ENCODE results near the gene RFPL2.
"Not testable (repeated sequence)": the region's sequence is repeated elsewhere in the genome, so short reads cannot be mapped to it uniquely, and the experiment has no call there.

The RFPL2 gene

DNA sequence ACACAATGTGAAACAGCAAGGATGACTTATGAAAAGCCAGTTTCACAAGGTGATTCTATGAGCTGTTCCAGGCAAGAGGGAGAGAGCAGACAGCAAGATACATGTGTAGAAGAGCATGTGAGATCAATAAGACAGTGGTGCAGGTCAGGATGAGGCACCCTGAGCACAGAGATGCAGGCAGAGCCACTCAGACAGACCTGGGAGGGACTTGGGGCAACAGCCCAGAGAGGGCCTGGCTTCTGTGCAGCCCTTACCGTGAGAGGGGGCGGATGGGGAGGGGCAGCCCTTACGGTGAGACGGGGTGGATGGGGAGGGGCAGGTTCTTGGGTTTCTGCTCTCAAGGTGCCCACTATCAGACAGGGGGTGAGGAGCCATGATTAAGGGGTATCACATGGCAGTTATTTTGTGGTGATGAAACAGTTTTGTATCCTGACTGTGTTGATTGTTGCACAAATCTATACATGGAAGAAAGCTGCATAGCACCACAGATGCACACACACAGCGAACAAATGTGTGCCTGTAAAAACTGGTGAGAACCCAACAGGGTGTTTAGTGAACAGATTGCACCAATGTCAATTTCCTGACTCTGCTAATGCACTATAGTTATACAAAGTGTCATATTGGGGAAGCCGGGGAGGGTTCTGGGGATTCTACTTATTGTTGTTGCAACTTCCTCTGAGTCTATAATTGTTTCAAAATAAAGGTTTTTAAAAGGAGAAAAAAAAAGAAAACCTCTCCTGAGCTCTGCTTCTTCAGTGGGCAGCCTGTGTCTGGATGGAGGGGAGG is 40.6 kb downstream of the RFPL2 start:
- no peak for DNase-seq (ENCODE audit: low read depth)

DNA sequence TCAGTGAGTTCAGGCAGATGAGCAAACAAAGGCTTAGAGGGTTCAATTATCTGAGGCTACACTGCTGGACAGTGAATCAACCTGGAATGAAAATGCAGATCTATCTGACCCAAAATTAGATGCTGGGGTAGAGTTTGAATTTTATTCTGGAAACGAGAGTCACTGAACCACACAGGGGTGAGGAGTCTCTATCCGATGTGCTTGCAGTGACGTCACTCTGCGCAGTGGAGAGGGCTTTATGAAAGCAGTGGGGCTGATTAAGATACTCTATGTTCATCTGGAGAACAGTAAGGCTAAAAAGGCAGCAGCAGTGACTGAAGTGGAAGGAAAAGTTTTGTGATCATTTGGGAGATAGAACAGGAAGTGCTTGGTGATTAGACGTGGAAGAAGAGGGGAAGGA is 44.5 kb downstream of the RFPL2 start:
- not testable (repeated sequence) for DNase-seq (ENCODE audit: low read depth)

DNA sequence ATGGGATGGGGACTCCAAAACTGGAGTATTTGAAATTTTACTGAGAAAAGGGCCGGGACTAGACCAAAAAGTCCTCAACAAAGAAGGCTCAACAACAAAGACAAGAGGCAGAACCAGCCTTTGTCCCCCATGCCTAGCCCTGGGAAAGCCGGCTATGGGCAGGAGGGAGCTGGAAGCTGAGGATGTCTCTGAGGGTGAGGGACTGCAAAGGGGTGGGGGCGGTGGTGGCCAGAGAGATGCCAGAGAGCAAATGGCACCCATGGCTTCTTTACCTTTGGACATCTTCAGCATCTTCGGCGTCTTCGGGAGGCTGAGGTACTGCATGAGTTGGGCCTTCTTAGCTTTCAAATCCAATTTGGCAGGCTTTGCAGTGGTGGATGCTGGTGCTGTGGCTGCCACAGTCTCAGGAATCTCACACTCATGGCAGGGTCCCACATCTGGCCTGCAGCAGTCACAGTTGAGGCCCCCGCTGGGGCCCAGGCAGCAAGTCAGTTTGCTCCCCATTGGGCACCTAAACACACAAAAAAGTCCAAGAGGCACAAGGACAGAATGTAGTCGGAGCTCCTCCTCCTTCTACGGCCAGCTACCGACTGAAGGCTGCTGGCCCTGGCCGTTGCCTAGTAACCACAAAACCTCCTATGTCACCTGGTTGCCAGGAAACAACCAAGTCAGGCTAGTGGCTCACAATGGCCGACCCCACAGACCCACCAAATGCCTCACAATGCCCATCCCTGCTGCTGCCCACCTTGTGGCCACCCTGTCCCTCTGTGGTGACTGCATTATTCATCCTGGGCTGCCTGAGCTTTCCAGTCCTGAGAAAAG is 46.0 kb downstream of the RFPL2 start, which contains the start of gene C22orf42:
Gene C22orf42 (minus strand): TSS at position 592 of the 822 bp plus-strand sequence. CDS start 88 bp downstream, at position 504.
- no peak for DNase-seq (ENCODE audit: low read depth)

DNA sequence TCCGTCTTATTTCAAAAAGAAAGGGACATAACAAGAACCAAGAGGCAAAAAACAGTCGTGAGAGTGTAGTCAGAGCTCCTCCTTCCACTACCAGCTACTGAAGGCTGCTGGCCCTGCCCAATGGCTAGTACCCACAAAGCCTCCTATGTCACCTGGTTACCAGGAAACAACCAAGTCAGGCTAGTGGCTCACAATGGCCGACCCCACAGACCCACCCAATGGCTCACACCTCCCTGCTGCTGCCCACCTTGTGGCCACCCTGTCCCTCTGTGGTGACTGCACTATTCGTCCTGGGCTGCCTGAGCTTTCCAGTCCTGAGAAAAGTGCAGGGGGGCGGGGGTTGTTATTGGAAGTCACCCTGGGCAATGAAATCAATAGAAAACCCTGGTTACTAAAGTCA is 47.2 kb downstream of the RFPL2 start:
- DNase-seq (ENCODE audit: low read depth): not testable (repeated sequence)

DNA sequence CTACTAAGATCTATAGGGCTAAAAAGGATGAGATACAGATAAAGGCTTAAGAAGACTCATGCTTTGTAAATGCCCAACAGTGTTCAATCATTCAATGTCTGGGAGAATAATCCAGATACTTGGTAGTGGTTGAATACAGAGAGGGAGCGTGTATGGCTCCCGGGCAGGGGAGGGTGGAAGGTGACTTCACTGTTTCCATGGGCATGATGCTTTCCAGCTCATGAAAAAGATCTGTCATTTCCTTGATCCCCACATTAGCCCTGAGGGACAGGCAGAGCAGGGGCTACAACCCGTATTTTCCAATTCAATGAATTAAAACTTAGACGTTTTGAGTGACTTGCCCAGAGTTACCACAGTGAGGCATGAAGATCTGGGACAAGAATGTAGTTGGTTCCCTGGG is 50.1 kb downstream of the RFPL2 start:
- DNase-seq (ENCODE audit: low read depth): not testable (repeated sequence)

DNA sequence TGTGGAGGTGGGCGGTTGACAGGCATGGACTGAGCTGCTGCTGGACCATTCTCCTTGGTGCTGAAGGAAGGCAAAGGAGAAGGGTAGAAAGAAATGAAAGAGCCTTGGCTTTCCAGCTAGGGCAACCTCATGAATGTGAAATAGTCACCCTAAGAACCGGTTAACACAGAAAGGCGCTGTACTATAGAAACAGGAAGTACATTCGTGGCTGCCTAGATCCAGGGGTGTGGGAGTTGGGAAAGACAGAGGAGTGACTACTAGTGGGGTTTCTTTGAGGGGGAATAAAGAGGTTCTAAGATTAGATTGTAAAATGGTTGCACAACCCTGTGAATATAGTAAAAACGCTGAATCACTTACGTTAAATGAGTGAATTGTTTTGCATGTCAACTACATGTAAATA is 53.2 kb downstream of the RFPL2 start:
- DNase-seq (ENCODE audit: low read depth): not testable (repeated sequence)

DNA sequence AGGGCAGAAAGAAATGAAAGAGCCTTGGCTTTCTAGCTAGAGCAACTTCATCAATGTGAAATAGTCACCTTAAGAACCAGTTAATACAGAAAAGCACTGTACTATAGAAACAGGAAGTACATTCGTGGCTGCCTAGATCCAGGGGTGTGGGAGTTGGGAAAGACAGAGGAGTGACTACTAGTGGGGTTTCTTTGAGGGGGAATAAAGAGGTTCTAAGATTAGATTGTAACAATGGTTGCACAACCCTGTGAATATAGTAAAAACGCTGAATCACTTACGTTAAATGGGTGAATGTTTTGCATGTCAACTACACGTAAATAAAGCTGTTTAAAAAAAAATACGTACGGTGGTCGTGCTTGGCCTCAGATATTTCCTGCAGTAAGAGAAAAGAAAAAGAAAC is 54.2 kb downstream of the RFPL2 start:
- DNase-seq (ENCODE audit: low read depth): not testable (repeated sequence)

DNA sequence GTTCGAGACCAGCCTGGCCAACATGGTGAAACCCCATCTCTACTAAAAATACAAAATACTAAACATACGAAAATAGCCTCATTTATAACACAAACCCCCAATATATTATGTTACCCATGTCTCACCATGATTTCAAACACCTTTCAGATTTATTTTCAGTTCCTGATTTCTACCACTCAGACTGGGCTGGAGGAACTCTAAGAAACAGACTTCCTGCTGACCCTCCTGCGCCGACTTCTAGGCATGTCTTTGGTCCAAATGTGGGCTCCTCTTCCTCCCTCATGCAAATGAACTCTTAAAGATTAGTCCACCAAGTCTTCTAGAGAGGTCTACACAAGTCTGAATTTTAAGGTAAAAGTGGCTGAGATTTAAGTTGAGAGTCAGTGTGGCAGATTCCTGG is 56.5 kb downstream of the RFPL2 start:
- not testable (repeated sequence) for DNase-seq (ENCODE audit: low read depth)

DNA sequence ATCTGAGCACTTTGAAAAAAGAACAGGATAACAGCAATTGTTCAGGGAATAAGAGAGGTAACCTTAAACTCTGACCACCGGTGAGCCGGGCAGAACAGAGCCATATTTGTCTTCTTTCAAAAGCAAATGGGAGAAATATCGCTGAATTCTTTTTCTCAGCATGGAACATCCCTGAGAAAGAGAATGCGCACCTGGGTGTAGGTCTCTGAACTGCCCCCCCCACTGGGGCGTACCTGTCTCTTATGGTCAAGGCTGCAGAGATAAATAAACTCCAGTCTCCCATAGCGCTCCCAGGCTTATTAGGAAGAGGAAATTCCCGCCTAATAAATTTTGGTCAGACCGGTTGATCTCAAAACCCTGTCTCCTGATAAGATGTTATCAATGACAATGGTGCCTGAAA is 57.7 kb downstream of the RFPL2 start:
- DNase-seq (ENCODE audit: low read depth): not testable (repeated sequence)

DNA sequence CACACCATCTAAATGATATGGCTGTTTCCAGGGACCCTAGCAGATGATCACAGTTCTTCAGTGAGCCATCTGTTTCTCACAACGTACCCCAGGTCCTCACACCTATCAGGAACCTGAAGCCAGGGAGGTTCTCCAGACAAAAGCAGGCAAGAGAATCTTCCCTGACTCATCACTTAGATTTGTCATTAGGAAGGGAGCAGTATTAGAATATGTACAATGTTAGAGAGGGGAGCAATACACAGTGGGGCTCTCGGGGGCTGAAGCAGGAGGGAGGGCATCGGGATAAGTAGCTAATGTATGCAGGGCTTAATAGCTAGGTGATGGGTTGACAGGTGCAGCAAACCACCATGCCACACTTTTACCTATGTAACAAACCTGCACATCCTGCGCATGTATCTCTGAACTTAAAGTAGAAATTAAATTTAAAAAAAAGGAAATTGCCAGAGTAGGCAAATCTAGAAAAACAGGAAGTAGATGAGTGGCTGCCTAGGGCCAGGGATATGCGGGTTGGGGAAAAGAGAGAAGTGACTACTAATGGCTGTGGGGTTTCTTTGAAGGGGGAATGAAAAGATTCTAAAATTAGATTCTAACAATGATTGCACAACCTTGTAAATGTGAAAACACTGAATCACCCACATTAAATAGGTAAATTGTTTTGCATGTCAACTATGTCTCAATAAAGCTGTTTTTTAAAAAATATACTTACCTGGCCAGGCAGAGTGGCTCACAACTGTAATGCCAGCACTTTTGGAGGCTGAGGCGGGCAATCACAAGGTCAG is 60.2 kb downstream of the RFPL2 start:
- no peak for DNase-seq (ENCODE audit: low read depth)

DNA sequence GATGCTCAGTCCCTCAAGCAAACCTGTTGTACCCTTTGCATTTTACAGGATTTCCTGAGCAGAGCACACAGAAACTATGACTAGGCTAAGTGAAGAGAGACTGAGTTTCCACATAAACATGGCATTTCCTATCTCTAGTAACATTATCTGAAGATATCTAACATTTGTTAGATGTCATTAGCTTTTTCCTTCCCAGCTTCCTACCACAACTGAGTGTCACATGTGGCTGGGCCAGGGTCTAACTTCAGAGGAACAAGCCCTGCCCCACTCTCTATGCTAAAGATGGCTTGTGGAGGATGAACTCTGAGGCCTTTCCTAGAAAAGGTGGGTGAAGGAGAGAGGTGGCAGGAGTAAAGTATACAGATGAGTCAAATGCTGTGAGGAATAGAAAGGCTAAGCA is 62.3 kb downstream of the RFPL2 start:
- no peak for DNase-seq (ENCODE audit: low read depth)

DNA sequence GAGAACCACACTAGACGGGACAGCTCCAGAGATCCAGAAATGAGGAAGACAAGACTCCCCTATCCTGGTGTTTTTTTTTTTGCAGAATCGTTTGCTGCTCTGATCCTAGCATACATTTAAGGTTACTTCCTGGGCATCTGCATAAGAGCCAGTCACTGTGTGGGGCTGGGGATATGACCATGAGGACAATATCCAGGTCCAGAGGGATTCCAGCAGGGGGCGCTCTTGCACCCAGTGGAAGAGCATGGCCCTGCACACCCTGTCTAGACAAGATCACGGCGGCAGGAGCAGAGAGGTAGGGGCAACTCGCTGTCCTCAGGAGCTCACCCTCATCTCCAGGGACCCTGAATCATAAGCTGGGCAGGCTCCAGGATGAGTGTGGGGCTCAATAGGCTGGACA is 64.2 kb downstream of the RFPL2 start:
- not testable (repeated sequence) for DNase-seq (ENCODE audit: low read depth)
